Fibroblast of gingiva (primary cell): Measurements from ENCODE around the gene TBC1D1.

Source experiments
- DNase-seq: peaks from one replicate; pipeline ENCODE4 v3.0.0-alpha.2; 2011; ENCODE audit warnings: low read depth

The TBC1D1 gene

DNA sequence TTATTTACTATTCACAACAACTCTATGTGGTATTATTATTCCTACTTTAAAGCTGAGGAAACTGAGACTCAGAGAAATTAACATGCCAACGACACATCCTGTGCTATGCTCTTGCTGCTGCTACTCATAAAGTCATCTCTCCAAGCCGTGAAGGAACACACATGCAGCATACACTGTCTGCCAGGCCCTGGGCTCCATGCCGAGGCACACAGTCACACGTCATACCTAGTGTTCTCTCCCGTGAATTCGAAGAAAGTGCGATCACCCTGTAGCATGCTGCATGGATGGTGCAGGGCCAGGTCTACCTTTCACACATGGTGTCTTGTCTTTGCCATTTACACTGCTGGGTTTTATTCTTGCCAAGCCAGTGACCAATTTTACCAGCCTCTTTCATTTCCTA is 34.1 kb downstream of the TBC1D1 start:
- no peak for DNase-seq

GRCh38 chr4:37927434-37927833 is 36.5 kb downstream of the TBC1D1 start:
- DNase-seq: no peak

DNA sequence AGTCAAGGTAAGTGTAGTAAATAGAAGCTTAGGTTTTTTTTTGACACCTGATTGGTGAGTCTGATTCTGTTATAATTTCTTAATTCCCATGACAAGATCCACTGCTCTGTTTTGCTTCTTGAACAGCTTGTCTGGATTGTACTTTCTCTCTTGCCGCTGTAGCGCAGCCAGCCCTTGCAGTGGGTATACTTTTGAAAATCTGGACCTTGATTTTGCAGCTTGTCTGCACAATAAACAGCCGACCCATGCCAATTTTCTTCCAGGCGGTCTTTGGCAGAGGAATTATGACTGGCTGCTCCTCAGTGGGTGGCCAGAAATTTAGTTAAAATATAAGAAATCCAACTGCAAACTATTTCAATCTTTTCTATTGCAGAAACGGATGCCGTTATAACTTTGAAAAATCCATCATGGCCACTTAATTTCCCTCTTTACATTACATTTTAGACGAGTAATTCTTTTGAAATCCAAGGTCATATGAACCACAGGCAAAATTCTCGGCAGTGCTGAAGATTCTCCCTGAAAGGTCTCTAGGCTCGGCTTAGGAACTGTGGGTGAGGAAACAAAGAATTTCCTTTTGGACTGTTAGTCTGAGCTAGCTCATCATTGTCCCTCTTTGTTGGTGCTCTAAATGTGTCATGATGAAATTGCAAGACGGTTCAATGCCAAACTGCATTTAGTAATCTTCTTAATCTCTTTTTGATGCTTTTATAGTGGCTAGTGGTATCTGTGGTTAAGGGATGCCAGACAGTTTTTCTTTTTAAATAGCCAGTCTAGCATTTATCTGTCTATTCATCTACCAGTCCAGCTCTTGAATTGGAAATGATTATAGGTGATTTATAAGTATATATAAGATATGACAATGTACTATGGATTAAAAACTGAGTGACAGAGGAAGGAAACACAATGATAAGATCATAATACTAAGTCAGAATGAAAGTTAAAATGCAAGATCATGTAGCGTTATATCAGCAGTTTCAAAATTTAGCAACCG is 37.8 kb downstream of the TBC1D1 start:
- DNase-seq: no peak

- DNase-seq: no peak
Measured at GRCh38 chr4:37934096-37934495, 43.2 kb downstream of the TBC1D1 start.

GRCh38 chr4:37934609-37935008 is 43.7 kb downstream of the TBC1D1 start:
- no peak for DNase-seq

DNA sequence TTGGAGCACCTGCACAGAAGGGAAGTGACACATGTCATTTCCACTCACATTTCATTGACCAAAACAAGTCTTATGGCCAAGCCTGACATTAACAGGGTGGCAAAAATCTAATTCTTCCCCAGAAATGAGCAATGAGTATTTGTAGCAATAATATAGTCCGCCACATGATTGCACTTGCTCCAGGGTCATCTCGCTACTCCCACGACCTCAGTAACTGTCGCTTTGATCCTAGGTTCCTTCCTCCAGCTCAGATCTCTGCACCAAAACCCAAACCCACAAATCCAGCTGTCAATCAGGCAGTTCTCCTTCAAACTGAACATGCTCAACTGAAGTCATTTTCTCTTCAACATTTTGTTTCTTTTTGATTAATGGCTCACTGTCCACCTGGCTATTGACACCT is 44.1 kb downstream of the TBC1D1 start:
- DNase-seq: no peak

GRCh38 chr4:37936889-37937498 is 46.1 kb downstream of the TBC1D1 start:
- no peak for DNase-seq

- no peak for DNase-seq
Measured at GRCh38 chr4:37938208-37938607, 47.3 kb downstream of the TBC1D1 start.

DNA sequence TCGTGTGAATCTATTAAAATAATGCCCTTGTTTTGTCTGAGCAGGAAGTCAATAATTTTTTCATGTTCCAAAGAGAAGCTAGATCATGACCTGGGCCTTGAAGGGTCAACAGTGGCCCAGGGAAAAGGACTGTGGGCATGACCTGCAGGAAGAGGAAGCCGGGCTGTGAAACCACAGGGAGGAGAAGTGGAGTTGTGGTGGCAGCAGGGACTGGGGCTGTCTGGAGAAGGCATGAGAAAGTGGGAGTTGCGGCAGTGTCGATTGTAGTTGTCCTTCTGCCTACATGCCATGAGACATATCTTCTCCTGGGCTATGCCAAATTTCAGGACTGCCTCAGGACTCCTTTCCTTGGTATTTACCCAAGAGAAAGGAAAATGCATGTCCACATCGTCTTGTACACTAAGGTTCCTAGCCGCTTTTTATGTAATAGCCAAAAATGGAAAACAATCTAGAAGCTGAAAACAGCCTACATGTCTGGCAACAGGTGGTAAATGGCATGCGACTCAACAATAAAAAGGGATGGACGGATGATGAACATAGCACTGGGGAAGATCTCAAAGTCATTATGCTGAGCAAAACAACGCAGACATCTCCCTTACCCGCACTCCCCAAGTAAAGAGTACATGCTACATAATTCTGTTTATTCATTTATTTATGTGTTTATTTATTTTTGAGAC is 55.8 kb downstream of the TBC1D1 start:
- no peak for DNase-seq

DNA sequence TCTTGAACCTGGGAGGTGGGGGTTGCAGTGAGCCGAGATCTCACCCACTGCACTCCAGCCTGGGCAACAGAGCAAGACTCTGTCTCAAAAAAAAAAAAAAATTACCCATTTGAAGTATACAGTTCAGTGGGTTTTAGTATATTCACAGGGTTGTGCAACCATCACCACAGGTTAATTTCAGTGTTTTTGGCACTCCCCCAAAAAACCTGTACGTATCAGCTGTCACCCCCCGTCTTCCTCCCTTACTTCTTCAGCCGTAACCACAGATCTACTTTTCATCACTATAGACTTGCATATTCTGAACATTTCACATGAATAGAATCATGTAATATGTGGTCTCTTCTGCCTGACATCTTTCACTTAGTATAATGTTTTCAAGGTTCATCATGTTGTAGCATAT is 57.7 kb downstream of the TBC1D1 start:
- no peak for DNase-seq

DNA sequence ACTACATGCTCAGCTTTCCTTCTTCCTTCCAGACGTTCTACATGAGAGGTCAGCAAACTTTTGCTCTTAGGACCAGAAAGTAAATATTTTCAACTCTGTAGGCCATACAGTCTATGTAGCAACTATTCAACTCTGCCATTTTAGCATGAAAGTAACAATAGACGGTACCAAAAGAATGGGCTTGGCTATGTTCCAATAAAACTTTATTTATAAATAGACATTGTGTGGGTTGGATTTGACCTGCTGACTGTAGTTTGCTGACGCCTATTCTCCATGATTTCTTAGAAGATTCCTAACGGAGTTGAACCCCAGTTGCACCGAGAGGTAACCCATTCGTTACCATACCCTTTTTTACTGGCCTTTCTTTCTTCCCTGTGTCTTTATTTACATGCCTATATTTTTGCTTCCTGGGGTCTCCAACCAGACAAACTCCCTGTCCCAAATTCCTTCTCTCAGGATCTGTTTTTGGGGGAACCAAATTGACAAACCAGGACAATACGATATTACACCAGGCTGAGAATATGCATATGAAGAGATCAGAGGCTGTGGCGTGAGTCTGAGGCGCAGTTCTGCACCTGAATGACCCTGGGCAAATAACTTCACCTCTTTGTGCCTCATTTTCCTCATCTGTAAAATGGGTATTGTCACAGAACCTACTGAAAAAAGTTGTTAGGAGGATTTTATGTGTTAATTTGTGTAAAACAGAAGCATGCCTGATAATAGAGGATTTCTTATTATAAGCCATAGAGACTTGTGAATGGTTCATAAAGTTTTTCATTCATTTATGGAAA is 58.9 kb downstream of the TBC1D1 start:
- no peak for DNase-seq

DNA sequence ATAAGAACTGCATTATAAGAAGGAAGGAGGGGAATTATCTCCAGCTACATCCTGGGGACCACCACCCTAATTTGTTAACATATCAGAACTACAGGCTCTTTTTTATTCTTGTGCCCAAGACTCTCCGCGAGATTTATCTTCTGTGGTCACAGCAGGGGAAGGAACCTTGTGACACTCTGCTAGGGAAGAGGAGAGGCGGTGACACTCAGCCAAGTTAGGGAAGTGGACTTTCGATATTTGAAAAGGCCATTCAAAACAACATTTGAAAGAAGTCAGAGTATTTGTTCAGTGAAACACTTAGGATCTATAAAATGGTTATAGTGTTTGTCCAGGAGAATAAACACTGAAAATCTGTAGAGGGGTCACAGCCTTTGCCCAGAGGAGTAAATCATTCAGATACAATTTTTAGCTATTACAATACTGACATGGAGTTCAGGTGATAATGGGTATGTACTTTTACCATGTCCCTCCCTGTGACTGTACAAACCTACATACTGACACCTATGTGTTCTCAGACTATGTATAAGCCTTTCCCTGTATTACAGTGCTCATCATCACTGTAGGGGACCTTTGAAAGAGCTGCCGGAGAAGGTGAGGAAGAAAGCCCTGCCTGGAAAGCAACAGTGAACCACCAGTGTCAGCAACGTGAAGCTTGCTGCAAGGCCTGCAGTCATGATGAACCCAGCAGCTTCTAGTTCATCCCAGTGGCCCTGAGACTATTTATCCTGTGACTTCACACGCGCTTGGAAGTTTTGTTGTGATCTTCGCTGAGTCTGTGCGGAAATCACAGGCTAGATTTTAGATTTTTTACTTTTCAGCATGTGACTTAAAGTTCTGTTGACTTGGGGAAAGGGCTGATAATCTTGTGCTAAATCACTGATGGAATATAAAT is 60.8 kb downstream of the TBC1D1 start:
- no peak for DNase-seq

- DNase-seq: no peak
Measured at GRCh38 chr4:37953156-37953555, 62.3 kb downstream of the TBC1D1 start.

DNA sequence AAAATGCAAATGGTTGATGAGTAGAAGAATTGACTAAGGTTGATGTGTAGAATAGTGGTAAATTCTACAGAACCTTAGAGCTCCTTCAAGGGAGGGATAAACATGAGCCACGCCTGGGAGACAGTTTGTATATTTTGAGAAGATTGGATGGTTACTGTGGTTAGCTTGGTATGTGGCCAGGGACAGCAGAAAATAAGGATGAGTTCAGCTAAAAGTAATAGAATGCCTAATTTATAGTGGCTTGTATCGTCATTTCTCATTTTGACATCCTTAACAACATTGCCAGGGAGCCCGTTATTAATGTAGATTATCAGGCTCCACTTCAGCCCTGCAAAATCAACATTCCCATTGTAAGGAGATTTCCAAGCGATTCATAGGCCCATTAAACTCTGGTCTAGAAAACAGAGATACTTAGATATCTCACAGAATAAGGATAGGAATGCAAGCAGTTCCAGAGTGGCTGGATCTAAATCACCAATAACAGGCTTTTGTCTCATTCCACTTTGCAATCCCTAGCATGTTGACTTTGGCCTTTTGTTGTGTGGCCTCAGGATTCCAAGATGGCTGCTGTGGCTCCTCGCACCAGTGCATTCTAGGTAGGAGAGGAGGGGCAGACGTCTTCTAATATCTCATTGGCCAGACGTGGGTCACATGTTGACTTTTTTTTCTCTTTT is 62.9 kb downstream of the TBC1D1 start:
- DNase-seq: peak; percentile 58

DNA sequence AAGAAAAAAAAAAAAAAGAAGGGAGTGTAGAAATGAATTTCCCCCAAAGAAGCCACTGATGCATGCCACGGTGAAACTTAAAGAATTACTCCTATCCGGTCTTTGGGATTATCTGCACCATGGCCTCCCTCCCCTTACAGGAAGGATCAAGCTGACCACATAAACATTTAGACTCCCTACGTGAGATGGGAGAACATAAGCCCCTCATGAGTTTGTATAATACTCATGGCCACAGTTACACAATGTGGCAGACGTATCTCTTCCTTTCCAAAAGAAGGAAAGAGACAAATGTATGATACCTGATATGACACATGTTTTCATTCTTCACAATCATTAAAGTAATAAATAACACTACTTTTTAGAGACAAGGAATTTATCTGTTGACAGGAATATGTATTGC is 66.1 kb downstream of the TBC1D1 start:
- no peak for DNase-seq

DNA sequence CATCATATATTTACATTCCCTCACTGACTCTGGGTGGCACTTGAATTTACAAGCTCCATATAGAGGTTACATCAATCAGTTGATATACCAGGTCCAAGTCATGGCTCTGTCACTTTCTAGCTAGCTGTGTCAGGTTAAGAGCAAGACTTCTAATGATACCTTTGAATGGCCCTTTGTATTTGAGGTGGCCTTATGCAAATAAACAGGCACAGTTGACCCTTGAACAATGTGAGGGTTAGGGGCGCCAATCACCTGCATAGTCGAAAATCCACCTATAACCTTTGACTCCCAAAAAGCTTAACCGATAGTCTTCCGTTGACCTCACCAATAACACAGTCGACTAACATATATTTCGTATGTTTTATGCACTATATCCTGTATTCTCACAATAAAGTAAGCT is 68.0 kb downstream of the TBC1D1 start:
- DNase-seq: no peak

- no peak for DNase-seq
Measured at GRCh38 chr4:37960098-37960497, 69.2 kb downstream of the TBC1D1 start, which contains the start of gene PTTG2. Gene PTTG2, plus strand, starts transcription at chr4:37960398. Its CDS starts 37 bp downstream, at chr4:37960435.

DNA sequence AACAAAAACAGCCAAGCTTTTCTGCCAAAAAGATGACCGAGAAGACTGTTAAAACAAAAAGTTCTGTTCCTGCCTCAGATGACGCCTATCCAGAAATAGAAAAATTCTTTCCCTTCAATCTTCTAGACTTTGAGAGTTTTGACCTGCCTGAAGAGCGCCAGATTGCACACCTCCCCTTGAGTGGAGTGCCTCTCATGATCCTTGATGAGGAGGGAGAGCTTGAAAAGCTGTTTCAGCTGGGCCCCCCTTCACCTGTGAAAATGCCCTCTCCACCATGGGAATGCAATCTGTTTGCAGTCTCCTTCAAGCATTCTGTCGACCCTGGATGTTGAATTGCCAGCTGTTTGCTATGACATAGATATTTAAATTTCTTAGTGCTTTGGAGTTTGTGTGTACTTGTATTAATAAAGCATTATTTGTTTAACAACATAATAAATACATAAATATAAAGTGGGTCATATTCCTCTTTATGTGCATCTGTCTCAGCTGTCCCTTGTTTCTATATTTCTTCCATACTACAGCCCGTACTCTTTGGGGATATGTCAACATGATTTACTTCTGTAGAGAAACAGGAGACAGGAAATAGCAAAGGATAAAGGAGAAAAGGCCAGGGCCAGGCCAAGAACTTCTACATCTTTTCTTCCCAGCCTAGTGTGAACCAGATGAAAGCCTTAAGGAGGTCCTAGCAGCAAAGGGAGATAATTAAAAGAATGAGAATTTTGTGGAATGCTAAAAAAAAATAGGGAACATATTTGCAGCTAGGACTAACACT is 70.0 kb downstream of the TBC1D1 start:
- DNase-seq: no peak

- DNase-seq: no peak
Measured at GRCh38 chr4:37964734-37965457, 74.0 kb downstream of the TBC1D1 start.
